Fibroblast of pulmonary artery (primary cell): ENCODE data around the gene USP7.

Experiments used
- DNase-seq: peaks from one replicate; pipeline ENCODE4 v3.0.0-alpha.2; 2010; ENCODE audit warnings: low read depth
- H3K4me3 ChIP-seq: replicated peaks from 2 replicates; pipeline ENCODE4 v1.5.1; 2011; ENCODE audit warnings: low read depth, mild to moderate bottlenecking, control low read depth, low read length, moderate library complexity
- CTCF ChIP-seq: IDR thresholded peaks from 2 replicates; pipeline ENCODE4 v1.5.1; 2011; ENCODE audit warnings: mild to moderate bottlenecking, control low read depth, low read length, inconsistent platforms; ENCODE audit errors: missing control alignments

Gene USP7

GRCh38 chr16:8865145-8865882, 98.4 kb downstream of the USP7 start:
- no peak for TF ChIP-seq CTCF
- no peak overlapping the region for H3K4me3 ChIP-seq
- no peak for DNase-seq

- TF ChIP-seq CTCF = no peak
These were observed 99.1 kb downstream of the USP7 start for GRCh38 chr16:8864480-8865110.

GRCh38 chr16:8863594-8864424, 99.9 kb downstream of the USP7 start:
- TF ChIP-seq CTCF = no peak
- no peak for DNase-seq
- no peak overlapping the region for H3K4me3 ChIP-seq

More at GRCh38 chr16:8864480-8865110, 99.1 kb downstream of the USP7 start:
- H3K4me3 ChIP-seq = no peak overlapping the region
- no peak for DNase-seq

- H3K4me3 ChIP-seq = no peak overlapping the region
- no peak for DNase-seq
- no peak for TF ChIP-seq CTCF
These were observed 101.2 kb downstream of the USP7 start for GRCh38 chr16:8862309-8863130.

GRCh38 chr16:8861563-8862308, 102.0 kb downstream of the USP7 start:
- DNase-seq = no peak
- no peak overlapping the region for H3K4me3 ChIP-seq
- TF ChIP-seq CTCF = no peak
